Fibroblast of skin of scalp (primary cell): ENCODE results near the gene PYROXD2.

Experiments used
- DNase-seq: peaks from one replicate; pipeline ENCODE4 v3.0.0-alpha.2; 2013

The PYROXD2 gene

DNA sequence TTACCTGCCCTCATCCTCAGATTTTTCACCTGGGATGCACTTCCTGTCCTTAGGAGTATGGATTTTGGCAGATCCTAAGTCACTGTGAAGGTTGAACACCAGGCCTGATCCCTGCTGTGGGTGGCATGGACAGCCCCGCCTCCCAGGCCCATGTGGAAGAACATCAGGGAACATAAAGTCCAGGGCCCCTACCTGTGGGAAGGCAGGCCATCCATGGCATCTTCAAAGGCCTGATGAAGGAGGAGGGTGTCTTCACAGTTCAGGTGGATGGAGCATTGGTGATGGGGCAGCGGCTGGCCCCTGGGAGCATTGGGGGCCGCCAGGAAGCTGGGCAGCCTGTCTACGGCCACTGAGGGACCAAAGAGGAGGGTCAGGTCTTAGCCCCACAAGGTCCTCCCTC lies 24.6 kb downstream of the PYROXD2 start:
- DNase-seq = no peak

DNA sequence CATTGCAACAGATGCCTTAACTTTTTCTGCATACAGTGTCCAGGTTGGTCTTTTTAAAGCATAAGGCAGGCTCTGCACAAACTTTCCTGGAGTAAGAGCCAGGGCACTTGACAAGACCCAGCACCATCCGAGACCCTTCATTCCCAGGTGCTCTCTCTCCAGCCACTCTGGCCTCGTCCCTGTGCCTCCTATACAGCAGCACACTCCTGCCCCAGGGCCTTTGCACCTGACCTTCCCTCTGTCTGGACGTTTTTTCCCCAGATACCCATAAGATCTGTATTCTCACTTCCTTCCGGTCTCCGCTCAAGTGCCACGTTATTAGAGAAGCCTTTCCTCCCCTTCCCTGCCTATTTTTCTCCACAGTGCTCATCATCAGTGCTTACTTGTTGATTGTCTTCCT lies 25.6 kb downstream of the PYROXD2 start:
- DNase-seq = no peak

- DNase-seq = no peak
These were observed 26.8 kb downstream of the PYROXD2 start for GRCh38 chr10:98388101-98388655.

DNA sequence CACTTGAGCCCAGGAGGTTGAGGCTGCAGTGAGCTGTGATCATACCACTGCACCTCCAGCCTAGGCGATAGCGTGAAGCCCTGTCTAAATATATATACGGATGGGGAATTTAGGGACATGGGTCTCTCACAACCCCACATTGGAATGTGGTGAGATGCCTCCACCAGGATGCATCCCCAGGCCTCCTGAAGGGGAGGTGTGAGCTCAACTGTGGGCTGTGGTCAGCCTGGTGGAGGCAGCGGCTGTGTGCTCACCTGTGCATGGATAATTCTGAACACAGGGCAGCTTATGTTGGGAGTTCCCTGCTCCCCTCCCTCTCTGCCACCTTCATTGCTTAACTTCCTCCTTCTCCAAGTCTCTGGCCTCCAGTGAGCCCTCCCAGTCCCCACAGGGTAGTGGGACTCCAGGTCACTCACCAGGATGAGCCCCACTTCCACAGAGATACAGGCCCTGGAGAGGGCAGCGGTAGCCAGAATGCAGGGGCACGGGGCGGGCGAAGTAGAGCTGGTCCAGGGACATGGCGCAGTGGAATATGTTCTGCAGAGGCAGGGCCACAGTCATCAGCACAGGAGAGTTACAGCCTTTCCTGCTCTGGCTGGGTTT lies 30.4 kb downstream of the PYROXD2 start:
- no peak for DNase-seq

GRCh38 chr10:98383869-98384268 lies 31.1 kb downstream of the PYROXD2 start:
- no peak for DNase-seq

GRCh38 chr10:98383134-98383667 lies 31.8 kb downstream of the PYROXD2 start:
- peak; percentile 84 for DNase-seq

- DNase-seq = no peak
These were observed 32.3 kb downstream of the PYROXD2 start for GRCh38 chr10:98382691-98383101.

DNA sequence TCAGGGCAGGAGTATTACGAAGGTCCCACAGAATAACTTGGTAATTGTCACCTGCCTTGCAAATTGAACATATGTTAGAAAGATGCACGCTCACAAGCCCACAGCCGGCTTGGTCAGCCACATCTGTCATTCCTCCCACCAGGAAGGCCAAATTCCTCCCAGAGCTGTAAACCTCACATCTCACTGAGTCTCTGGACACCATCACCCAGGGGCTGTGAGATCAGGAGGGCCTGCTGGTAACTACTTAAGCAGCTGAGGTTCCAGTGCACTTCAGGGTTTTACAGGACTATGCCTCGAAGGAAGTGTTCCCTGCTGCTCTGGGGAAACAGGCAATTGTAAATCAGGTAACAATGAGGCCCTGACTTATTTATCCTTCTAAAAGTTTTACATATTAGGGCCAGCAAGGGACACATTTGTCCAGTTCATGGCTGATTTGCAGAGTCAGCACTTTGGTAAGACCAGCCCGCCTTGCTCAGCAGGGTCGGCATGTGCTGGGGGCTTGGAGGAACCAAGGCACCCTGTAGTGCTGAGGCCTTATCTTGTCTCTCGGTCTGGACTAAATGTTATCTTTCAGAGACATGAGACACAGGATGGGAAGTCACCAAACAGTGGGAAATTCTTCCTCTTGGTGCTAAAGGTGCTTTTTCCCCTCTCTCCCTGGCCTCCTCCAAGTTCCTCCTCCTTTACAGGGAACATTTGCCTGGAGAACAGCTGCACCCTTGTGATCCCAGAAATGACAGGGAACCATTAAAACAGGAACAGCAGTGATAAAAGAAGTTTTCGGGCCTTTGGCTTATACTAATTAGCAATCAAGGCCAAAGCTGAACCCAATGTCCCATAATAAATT lies 34.3 kb downstream of the PYROXD2 start:
- no peak for DNase-seq

GRCh38 chr10:98378722-98379121 lies 36.3 kb downstream of the PYROXD2 start:
- DNase-seq = no peak

- DNase-seq = no peak
These were observed 37.4 kb downstream of the PYROXD2 start for GRCh38 chr10:98377536-98377935.

DNA sequence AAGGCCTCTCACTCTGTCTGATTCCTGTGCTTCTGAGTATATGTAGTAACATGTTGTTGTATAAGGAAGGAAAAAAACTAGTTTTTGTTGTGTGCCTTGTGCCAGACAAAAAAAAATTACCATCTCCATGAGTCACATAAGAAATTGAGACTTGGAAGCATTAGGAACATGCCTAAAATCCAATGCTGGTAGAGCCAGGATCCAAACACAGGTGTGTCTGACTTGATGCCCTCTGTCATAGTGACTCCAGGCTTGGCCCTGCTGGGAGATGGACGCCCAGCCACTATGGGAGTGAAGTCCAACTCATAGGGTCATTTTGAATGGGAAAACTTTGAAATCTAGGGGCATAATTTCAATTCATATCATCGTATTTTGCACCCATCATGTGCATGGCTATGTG lies 38.0 kb downstream of the PYROXD2 start:
- DNase-seq = no peak

GRCh38 chr10:98376485-98376884 lies 38.5 kb downstream of the PYROXD2 start:
- DNase-seq = no peak

DNA sequence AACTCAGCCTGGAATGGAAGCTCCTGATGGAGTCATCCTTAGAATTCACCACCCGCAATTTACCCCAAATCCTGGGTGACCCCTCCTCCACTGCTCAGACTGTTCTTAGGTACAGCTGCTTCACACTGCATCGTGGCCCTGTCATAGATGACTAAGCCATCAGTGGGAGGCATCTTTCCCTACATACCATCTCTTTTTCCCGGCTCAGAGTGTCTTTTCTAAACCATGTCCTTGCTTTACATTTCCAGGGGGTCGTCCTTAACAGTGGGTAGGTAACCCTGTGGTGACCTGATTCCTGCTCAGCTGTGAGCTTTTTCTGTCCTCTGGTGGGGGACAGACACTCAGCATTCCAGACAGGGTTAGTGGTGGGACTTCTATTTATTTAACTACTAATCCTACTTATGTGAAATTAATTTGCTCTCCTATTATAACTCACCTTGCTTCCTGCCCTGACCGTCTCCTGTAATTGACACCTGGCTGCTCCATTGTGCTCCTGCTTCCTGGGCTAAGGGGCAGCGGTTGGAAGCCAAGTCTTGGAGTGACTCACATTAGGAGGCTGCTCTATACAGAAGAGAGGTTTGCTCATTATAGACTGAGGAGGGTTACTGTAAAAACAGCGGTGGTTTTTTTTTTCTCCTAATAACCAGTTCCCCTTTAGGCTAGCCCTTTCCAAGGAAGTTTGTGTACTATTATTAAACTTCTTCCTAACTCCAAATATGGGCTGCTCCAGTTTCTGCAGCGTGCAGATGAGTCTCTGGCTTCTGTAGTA lies 40.6 kb downstream of the PYROXD2 start:
- peak; percentile 69 for DNase-seq

- DNase-seq = no peak
These were observed 41.5 kb downstream of the PYROXD2 start for GRCh38 chr10:98373260-98374040.

DNA sequence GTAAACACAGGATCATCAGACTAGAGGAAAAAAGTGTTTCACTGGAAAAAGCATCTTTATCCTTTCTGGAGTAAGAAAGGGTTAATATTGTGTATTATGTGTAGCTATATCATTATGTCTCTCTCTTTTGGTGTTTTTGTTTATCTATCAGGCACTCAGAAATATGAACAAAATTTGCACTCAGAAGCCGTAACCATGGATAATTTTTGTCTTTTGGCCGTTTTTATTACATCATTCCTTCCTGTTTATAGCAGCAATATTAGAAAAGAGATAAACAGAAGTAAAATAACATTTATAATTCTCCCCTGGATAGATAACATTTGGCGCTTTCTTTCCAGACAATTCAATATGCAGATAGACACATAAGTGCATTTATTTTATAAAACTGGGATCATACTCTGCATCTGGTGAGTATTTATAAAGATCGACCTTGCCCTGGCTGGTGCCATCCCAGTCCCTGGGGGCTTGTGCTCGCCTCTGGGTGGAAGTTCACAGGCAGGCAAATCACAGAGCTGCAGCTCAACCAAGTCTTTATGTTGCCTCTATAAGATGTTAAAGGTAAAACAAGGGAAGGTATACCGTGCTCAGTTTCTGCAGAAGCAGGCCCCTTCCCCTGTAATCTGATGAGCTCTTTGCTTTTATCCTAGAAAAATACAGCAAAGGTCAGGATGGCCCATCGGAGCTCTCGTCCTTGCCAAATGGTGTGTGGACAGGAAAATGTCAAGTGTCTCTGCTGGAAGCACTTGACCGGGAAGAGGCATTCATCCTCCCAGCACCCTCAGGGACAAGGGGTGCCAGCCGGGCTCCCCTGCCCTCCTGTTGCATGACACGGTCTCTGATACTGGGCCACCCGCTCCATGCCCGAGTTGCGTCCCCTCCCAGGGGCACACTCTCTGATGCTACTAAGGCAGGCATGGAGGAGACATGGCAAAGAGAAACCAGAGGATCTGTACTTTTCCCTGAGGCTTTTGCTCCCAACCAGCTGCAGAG lies 43.9 kb downstream of the PYROXD2 start:
- DNase-seq = no peak

DNA sequence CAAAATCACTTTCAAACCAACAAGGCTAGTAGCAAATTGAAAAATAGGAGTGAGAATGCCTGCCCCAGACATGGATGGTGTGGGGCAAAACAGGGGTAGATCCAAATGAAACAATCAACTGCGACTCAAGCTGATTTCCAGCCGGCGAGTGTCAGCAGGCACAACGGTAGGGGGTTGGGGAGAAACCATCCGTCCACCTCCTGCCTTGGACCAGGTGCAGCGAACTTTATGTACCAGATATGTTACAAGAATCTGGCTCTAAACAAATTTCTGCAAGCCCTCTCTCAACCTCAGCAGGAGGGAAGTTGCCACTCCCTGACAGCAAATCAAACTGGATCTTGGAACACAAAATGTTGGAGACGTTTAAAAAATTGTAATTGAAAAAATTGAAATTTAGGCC lies 45.2 kb downstream of the PYROXD2 start:
- no peak for DNase-seq

DNA sequence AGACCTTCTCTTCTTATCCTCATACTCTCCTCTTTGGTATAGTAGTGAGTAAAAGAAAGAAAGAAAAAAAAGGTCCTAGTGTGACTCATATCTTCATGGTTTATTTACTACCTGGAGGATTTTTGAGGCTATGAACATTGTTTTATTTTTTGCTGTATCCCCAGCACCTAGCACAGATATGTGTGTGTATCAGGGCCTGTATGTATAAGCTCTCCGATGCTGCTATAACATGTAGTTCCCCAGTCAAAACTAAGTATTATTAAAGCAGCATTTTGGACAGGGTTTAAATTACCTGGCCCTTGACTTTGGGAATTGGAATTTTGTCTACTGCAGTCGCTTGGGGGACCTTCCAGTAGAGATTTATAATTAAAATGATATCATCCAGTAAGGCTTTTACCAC lies 46.3 kb downstream of the PYROXD2 start:
- DNase-seq = no peak

GRCh38 chr10:98367604-98368451 lies 47.2 kb downstream of the PYROXD2 start:
- DNase-seq = no peak

DNA sequence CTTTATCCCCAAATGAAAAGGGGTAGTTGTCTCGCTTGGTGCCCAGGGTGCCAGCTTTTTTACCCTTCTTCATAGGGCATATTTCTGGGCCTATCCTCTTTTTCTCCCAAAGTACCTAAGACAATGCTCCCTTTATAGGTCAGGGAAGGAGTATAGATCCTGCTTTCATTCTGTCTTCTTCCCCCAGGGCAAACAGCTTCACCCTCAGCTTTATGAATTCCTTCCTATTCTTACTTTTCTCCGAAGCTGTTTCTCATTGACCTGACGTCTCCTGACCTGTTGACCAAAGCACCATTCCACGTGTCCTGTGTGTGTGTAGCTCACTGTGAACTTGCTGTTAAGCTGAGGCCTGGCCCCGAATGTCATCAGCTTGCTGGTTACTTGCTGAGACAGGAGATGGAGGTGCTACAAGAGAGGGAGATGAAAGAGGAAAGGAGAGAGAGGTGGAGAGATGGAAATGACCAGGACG lies 48.9 kb downstream of the PYROXD2 start:
- DNase-seq = no peak
